ENCODE results near the gene ADAMTS8.

GRCh38 chr11:130380778-130381177, 47.6 kb downstream of the ADAMTS8 start:
- no peak for TF ChIP-seq EZH2 (IDR thresholded peaks at IDR 0.05)
- TF ChIP-seq POLR2AphosphoS5 (IDR thresholded peaks at IDR 0.05; ENCODE audit: borderline replicate concordance, low read depth, low read length): no peak
- TF ChIP-seq FOXP2 (optimal IDR thresholded peaks at IDR 0.05; ENCODE audit: control extremely low read depth, extremely low read length, insufficient read depth): no peak
